Upper lobe of right lung (tissue), 1 donor: ENCODE measurements around the gene ASB3. TPM values are rescaled to one million over a fixed set of nuclear protein-coding genes. Genes with fewer than 3 reads are reported as not detected.

Experiments used
- ATAC-seq: fragments of 200-7000 bp; cut with Tn5 transposase; one replicate; pipeline ENCODE4 v1.9.1; 2020; ENCODE audit warnings: mild to moderate bottlenecking, moderate library complexity
- DNase-seq: peaks from one replicate; pipeline ENCODE4 v3.0.0-alpha.2; 2020
- H3K27ac ChIP-seq: fragments of 200-600 bp; one replicate; pipeline ENCODE4 v1.8.0; 2022
- H3K27me3 ChIP-seq: fragments of 200-600 bp; one replicate; pipeline ENCODE4 v1.8.0; 2022; ENCODE audit warnings: mild to moderate bottlenecking
- H3K36me3 ChIP-seq: fragments of 200-600 bp; one replicate; pipeline ENCODE4 v1.8.0; 2022
- H3K4me1 ChIP-seq: fragments of 200-600 bp; one replicate; pipeline ENCODE4 v1.8.0; 2022
- H3K4me3 ChIP-seq: fragments of 200-600 bp; one replicate; pipeline ENCODE4 v1.8.0; 2022; ENCODE audit warnings: mild to moderate bottlenecking
- H3K9me3 ChIP-seq: fragments of 200-600 bp; one replicate; pipeline ENCODE4 v1.8.0; 2022
- intact Hi-C: fragments of 100-400 bp; cut with DNase I; formaldehyde crosslinking; loops from one replicate; pipeline ENCODE4 v1.11.0; 2022
- total RNA-seq: library from RNA; stranded (reverse); fragmentation: NEBNext Ultra II Directional; extraction: Animal tissue kit (Norgen Biotek cat#: 25700); gene quantifications from one replicate; pipeline ENCODE4 v1.2.1, GENCODE V29; 2021
- TF ChIP-seq, protein P1 (sequence below): fragments of 200-600 bp; IDR thresholded peaks from one replicate; pipeline ENCODE4 v1.8.0; 2022; ENCODE audit warnings: antibody characterized with exemption
- donor health status: DM: no; HTN: yes; CAD: no; lungs with severe emphysema.

Gene ASB3
- total RNA-seq, 1 donor from 2014 or later, result 29.0 TPM

GRCh38 chr2:53620981-53621380, 165.8 kb downstream of the ASB3 start:
- H3K27me3 ChIP-seq, result no peaks in the 10 kb centered on the region
- H3K36me3 ChIP-seq, result no peaks in the 10 kb centered on the region
- TF ChIP-seq, protein P1, sequence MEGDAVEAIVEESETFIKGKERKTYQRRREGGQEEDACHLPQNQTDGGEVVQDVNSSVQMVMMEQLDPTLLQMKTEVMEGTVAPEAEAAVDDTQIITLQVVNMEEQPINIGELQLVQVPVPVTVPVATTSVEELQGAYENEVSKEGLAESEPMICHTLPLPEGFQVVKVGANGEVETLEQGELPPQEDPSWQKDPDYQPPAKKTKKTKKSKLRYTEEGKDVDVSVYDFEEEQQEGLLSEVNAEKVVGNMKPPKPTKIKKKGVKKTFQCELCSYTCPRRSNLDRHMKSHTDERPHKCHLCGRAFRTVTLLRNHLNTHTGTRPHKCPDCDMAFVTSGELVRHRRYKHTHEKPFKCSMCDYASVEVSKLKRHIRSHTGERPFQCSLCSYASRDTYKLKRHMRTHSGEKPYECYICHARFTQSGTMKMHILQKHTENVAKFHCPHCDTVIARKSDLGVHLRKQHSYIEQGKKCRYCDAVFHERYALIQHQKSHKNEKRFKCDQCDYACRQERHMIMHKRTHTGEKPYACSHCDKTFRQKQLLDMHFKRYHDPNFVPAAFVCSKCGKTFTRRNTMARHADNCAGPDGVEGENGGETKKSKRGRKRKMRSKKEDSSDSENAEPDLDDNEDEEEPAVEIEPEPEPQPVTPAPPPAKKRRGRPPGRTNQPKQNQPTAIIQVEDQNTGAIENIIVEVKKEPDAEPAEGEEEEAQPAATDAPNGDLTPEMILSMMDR, result no peak
- no peak overlapping the region for H3K27ac ChIP-seq
- DNase-seq (no peak), ATAC-seq (no peak)
- H3K4me1 ChIP-seq, result no peaks in the 10 kb centered on the region
- intact Hi-C loops, result no loop called here
- no peak overlapping the region for H3K4me3 ChIP-seq
- no peaks in the 10 kb centered on the region for H3K9me3 ChIP-seq

Other genes with a start within 250 kb of the ASB3 start
- gene CHAC2, start 19.1 kb downstream of the ASB3 start, total RNA-seq, result 3.6 TPM
- 59.6 TPM for gene ERLEC1, start 91 bp upstream of the ASB3 start, total RNA-seq
- gene GPR75, start 73.0 kb upstream of the ASB3 start, total RNA-seq, result 2.5 TPM
- gene PSME4, start 184.0 kb upstream of the ASB3 start, total RNA-seq, result 44.5 TPM